ENCODE data around the gene GPRC6A. TPM values are rescaled to one million over a fixed set of nuclear protein-coding genes. Genes with fewer than 3 reads are reported as not detected.
A peak's percentile ranks its signal among the peaks of the same experiment; 100 is the strongest.

GPRC6A gene
- total and polyA plus RNA-seq, 10 of the 15 experiments (the other 5 are each of a cell fraction or from before 2014, with no cell fraction given), result not detected

DNA sequence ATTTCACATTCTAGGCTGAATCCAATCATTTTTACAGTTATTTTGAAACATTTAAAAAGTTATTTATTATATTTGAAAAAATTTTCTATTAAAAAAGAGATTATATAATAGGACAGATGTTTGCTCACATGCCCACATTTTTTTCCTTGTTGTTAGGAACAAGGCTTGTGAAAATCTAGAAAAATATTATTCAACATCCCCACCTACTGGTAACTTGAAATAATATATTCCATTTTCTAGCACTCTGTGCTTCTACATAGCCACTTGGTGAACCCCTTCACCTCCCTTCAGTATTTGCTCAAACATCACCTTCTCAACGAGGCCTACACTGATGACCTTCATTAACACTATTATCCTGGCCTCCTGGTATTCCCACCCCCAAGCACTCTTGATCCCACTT, 18.3 kb upstream of the GPRC6A start:
- H3K4me3 ChIP-seq, result no peak overlapping the region
- CTCF ChIA-PET, result interaction anchor here (0.8 to 6.2 kb wide), 7 partner anchors 10 to 471 kb away, joined by 3 to 36 read pairs (median 3); no protein-coding TSS in a partner anchor
- TF ChIP-seq ATF7 (IDR thresholded peaks at IDR 0.05; ENCODE audit: low read depth), result no peak
- peak in 2 of 3 experiments; percentile 10 to 42; a peak in 3 of 6 replicates for TF ChIP-seq CTCF (IDR thresholded peaks at IDR 0.05 in 2 of 3, conservative IDR thresholded peaks at IDR 0.05 in 1 of 3; ENCODE audit: control insufficient read depth in 2 of 3, extremely low read depth in 1 of 3, insufficient read depth in 1 of 3, low read depth in 3 of 3, low read length in 3 of 3)
- no peak for TF ChIP-seq NFIC (IDR thresholded peaks at IDR 0.05; ENCODE audit: low read depth, low read length)
- TF ChIP-seq, protein P1, sequence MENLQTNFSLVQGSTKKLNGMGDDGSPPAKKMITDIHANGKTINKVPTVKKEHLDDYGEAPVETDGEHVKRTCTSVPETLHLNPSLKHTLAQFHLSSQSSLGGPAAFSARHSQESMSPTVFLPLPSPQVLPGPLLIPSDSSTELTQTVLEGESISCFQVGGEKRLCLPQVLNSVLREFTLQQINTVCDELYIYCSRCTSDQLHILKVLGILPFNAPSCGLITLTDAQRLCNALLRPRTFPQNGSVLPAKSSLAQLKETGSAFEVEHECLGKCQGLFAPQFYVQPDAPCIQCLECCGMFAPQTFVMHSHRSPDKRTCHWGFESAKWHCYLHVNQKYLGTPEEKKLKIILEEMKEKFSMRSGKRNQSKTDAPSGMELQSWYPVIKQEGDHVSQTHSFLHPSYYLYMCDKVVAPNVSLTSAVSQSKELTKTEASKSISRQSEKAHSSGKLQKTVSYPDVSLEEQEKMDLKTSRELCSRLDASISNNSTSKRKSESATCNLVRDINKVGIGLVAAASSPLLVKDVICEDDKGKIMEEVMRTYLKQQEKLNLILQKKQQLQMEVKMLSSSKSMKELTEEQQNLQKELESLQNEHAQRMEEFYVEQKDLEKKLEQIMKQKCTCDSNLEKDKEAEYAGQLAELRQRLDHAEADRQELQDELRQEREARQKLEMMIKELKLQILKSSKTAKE (IDR thresholded peaks at IDR 0.05; ENCODE audit: low read depth, poor library complexity, severe bottlenecking), result no peak
- peak; percentile 42 for TF ChIP-seq RAD21 (IDR thresholded peaks at IDR 0.05; ENCODE audit: insufficient read depth, low read depth, low read length)
- no peak for TF ChIP-seq ZNF217 (IDR thresholded peaks at IDR 0.05)
- TF ChIP-seq DPF2 (IDR thresholded peaks at IDR 0.05), result no peak
- TF ChIP-seq ZNF687 (IDR thresholded peaks at IDR 0.05), result no peak
- no peak for TF ChIP-seq RELB (IDR thresholded peaks at IDR 0.05; ENCODE audit: low read depth)
- TF ChIP-seq WRNIP1 (IDR thresholded peaks at IDR 0.05; ENCODE audit: borderline replicate concordance, low read depth, low read length), result no peak
- TF ChIP-seq EED (IDR thresholded peaks at IDR 0.05; ENCODE audit: low read depth), result no peak
- no peak for TF ChIP-seq IRF4 (IDR thresholded peaks at IDR 0.05; ENCODE audit: low read depth, low read length)
- H4K20me1 ChIP-seq (ENCODE audit: control insufficient read depth, insufficient read depth), result no peaks in the 10 kb centered on the region
- no peaks in the 10 kb centered on the region for H3K9me3 ChIP-seq (replicated peaks; ENCODE audit: control insufficient read depth, insufficient read depth, low read length)
- no peak for FAIRE-seq
- no peaks in the 10 kb centered on the region for H3K27me3 ChIP-seq (replicated peaks in 1 of 2; ENCODE audit: control insufficient read depth in 2 of 2, insufficient read depth in 2 of 2, low read length in 1 of 2)
- in situ Hi-C loops (cut with MboI) (no loop called here), intact Hi-C loops (cut with micrococcal nuclease; ENCODE audit: unreplicated experiment) (loop anchor here (1.0 to 5.0 kb wide), 2 partner anchors 67 to 315 kb away; no protein-coding TSS in a partner anchor)
- ATAC-seq, result peak; percentile 75
- H3K36me3 ChIP-seq (ENCODE audit: control insufficient read depth in 2 of 2, insufficient read depth in 2 of 2, low read length in 1 of 2), result no peaks in the 10 kb centered on the region
- DNase-seq (ENCODE audit: low read depth, low spot score), result no peak
- no peak overlapping the region for H3K27ac ChIP-seq (ENCODE audit: control insufficient read depth, insufficient read depth)
- POLR2A ChIA-PET, result no interaction called here
- no peaks in the 10 kb centered on the region for H3K79me2 ChIP-seq (ENCODE audit: control insufficient read depth, insufficient read depth, low read length)
- RAD21 ChIA-PET (ENCODE audit: unreplicated experiment), result no interaction called here
- no peak overlapping the region for H2AFZ ChIP-seq (ENCODE audit: control insufficient read depth, low read depth, low read length)
- H3K4me2 ChIP-seq (ENCODE audit: control insufficient read depth, insufficient read depth), result no peak overlapping the region
- 0% methylated on average over 1 of the region's 1 CpG for WGBS (ENCODE audit: insufficient coverage, insufficient replicate concordance, low lambda C conversion rate, missing lambda C conversion rate)
- no TSS peak for BruUV-seq (replicated peaks)
- H3K4me1 ChIP-seq (ENCODE audit: control insufficient read depth, insufficient read depth, low read length), result no peaks in the 10 kb centered on the region
- H3K9ac ChIP-seq (ENCODE audit: control insufficient read depth, insufficient read depth, low read length), result no peak overlapping the region
- SMC1A ChIA-PET (ENCODE audit: uncharacterized antibody, unreplicated experiment), result interaction anchor here (1.2 kb wide), 1 partner anchor 69 kb away, joined by 3 read pairs; no protein-coding TSS in a partner anchor
